Chondrocyte (in vitro differentiated cells): Measurements from ENCODE around the gene MYB. TPM values are rescaled to one million over a fixed set of nuclear protein-coding genes. Genes with fewer than 3 reads are reported as not detected.

Experiments used
- DNase-seq: peaks from one replicate; pipeline ENCODE4 v3.0.0; 2021; ENCODE audit warnings: mixed read lengths, low spot score
- H3K27ac Mint-ChIP-seq: one replicate; pipeline ENCODE4 v1.8.0; 2021; ENCODE audit warnings: mild to moderate bottlenecking, moderate library complexity, mixed read lengths; ENCODE audit not compliant: unreplicated experiment
- H3K27me3 Mint-ChIP-seq: 2 replicates; pipeline ENCODE4 v1.8.0; 2021; ENCODE audit warnings: low read depth, mixed read lengths
- H3K36me3 Mint-ChIP-seq: 2 replicates; pipeline ENCODE4 v1.8.0; 2021; ENCODE audit warnings: low read depth, mixed read lengths
- H3K4me1 Mint-ChIP-seq: 2 replicates; pipeline ENCODE4 v1.8.0; 2021; ENCODE audit warnings: low read depth, mild to moderate bottlenecking, mixed read lengths
- H3K4me3 Mint-ChIP-seq: one replicate; pipeline ENCODE4 v1.8.0; 2021; ENCODE audit warnings: mild to moderate bottlenecking, moderate library complexity, mixed read lengths; ENCODE audit not compliant: unreplicated experiment
- H3K9me3 Mint-ChIP-seq: 2 replicates; pipeline ENCODE4 v1.8.0; 2021; ENCODE audit warnings: low read depth, mixed read lengths
- CTCF ChIP-seq: fragments of 200-600 bp; sonication (generic); IDR thresholded peaks from 2 replicates; pipeline ENCODE4 v1.5.0; 2021; ENCODE audit warnings: antibody characterized with exemption, mild to moderate bottlenecking, moderate library complexity
- total RNA-seq: library from RNA; stranded (reverse); gene quantifications from 3 replicates; pipeline ENCODE4 v1.2.1, GENCODE V29; 2021

Gene MYB
- total RNA-seq, 1 donor from 2014 or later: 0.20 TPM

- H3K27ac Mint-ChIP-seq: no peak overlapping the region
- no peak for DNase-seq
- no peak for TF ChIP-seq CTCF
- H3K4me1 Mint-ChIP-seq: peaks cover 26% of the 10 kb centered on the region
- H3K27me3 Mint-ChIP-seq: no peaks in the 10 kb centered on the region
- no peaks in the 10 kb centered on the region for H3K36me3 Mint-ChIP-seq
- no peaks in the 10 kb centered on the region for H3K9me3 Mint-ChIP-seq
- no peak overlapping the region for H3K4me3 Mint-ChIP-seq
Measured at GRCh38 chr6:135210632-135211305, 29.7 kb downstream of the MYB start.

GRCh38 chr6:135211306-135211702 is 30.2 kb downstream of the MYB start:
- no peaks in the 10 kb centered on the region for H3K36me3 Mint-ChIP-seq
- H3K27ac Mint-ChIP-seq: no peak overlapping the region
- H3K27me3 Mint-ChIP-seq: no peaks in the 10 kb centered on the region
- TF ChIP-seq CTCF: no peak
- H3K4me3 Mint-ChIP-seq: no peak overlapping the region
- H3K4me1 Mint-ChIP-seq: peaks cover 26% of the 10 kb centered on the region
- H3K9me3 Mint-ChIP-seq: no peaks in the 10 kb centered on the region
- no peak for DNase-seq

GRCh38 chr6:135212020-135212806 is 31.1 kb downstream of the MYB start:
- no peaks in the 10 kb centered on the region for H3K36me3 Mint-ChIP-seq
- H3K27ac Mint-ChIP-seq: peak overlapping the region; percentile 64
- no peak overlapping the region for H3K4me3 Mint-ChIP-seq
- DNase-seq: no peak
- peaks cover 26% of the 10 kb centered on the region for H3K4me1 Mint-ChIP-seq
- no peaks in the 10 kb centered on the region for H3K9me3 Mint-ChIP-seq
- H3K27me3 Mint-ChIP-seq: no peaks in the 10 kb centered on the region
- TF ChIP-seq CTCF: no peak

- no peaks in the 10 kb centered on the region for H3K36me3 Mint-ChIP-seq
- H3K4me3 Mint-ChIP-seq: no peak overlapping the region
- H3K27ac Mint-ChIP-seq: peak overlapping the region; percentile 29
- no peak for DNase-seq
- no peaks in the 10 kb centered on the region for H3K9me3 Mint-ChIP-seq
- H3K4me1 Mint-ChIP-seq: peaks cover 26% of the 10 kb centered on the region
- no peaks in the 10 kb centered on the region for H3K27me3 Mint-ChIP-seq
- no peak for TF ChIP-seq CTCF
Measured at GRCh38 chr6:135212935-135213334, 31.8 kb downstream of the MYB start.

GRCh38 chr6:135213616-135214015 is 32.5 kb downstream of the MYB start:
- Mint-ChIP-seq H3K9me3 (no peaks in the 10 kb centered on the region), H3K27ac (no peak overlapping the region), H3K4me1 (peaks cover 26% of the 10 kb centered on the region), H3K4me3 (no peak overlapping the region), H3K36me3 (no peaks in the 10 kb centered on the region), H3K27me3 (no peaks in the 10 kb centered on the region)
- TF ChIP-seq CTCF: no peak
- DNase-seq: no peak
